ENCODE results near the gene AHR.
"Not testable (repeated sequence)": the region's sequence is repeated elsewhere in the genome, so short reads cannot be mapped to it uniquely, and the experiment has no call there.

The AHR gene

GRCh38 chr7:17342756-17343155 is 44.3 kb downstream of the AHR start:
- DNase-seq: no peak

GRCh38 chr7:17347401-17347800 is 48.9 kb downstream of the AHR start:
- no peak for DNase-seq

GRCh38 chr7:17348932-17349331 is 50.5 kb downstream of the AHR start:
- DNase-seq: not testable (repeated sequence)

- not testable (repeated sequence) for DNase-seq
Observed at GRCh38 chr7:17350321-17350720, 51.9 kb downstream of the AHR start.

GRCh38 chr7:17353650-17354419 is 55.4 kb downstream of the AHR start:
- not testable (repeated sequence) for DNase-seq

- DNase-seq: no peak
Observed at GRCh38 chr7:17354473-17354872, 56.0 kb downstream of the AHR start.

GRCh38 chr7:17355050-17355449 is 56.6 kb downstream of the AHR start:
- no peak for DNase-seq

GRCh38 chr7:17357952-17358351 is 59.5 kb downstream of the AHR start:
- DNase-seq: no peak

GRCh38 chr7:17359610-17360009 is 61.2 kb downstream of the AHR start:
- no peak for DNase-seq

GRCh38 chr7:17362439-17363105 is 64.1 kb downstream of the AHR start:
- DNase-seq: no peak

- DNase-seq: no peak
Observed at GRCh38 chr7:17364671-17365070, 66.2 kb downstream of the AHR start.

- no peak for DNase-seq
Observed at GRCh38 chr7:17365775-17366174, 67.3 kb downstream of the AHR start.

- DNase-seq: no peak
Observed at GRCh38 chr7:17367502-17367901, 69.0 kb downstream of the AHR start.

GRCh38 chr7:17368856-17369524 is 70.5 kb downstream of the AHR start:
- DNase-seq: no peak

GRCh38 chr7:17369691-17370426 is 71.4 kb downstream of the AHR start:
- no peak for DNase-seq

- DNase-seq: no peak
Observed at GRCh38 chr7:17370901-17371585, 72.6 kb downstream of the AHR start.

- DNase-seq: no peak
Observed at GRCh38 chr7:17371671-17372524, 73.4 kb downstream of the AHR start.

GRCh38 chr7:17374157-17374556 is 75.7 kb downstream of the AHR start:
- DNase-seq: no peak

- no peak for DNase-seq
Observed at GRCh38 chr7:17374654-17375053, 76.2 kb downstream of the AHR start.

- DNase-seq: no peak
Observed at GRCh38 chr7:17376595-17376994, 78.1 kb downstream of the AHR start.

Measured in activated naive CD4-positive, alpha-beta T cell (primary cell).